Measurements from ENCODE around the gene RAB4A. TPM values are rescaled to one million over a fixed set of nuclear protein-coding genes. Genes with fewer than 3 reads are reported as not detected.

RAB4A gene
- total and polyA plus RNA-seq, 9 of the 15 experiments (the other 6 are each of a cell fraction or from before 2014, with no cell fraction given) = 8.3 to 61.0 (median 26.7) TPM

DNA sequence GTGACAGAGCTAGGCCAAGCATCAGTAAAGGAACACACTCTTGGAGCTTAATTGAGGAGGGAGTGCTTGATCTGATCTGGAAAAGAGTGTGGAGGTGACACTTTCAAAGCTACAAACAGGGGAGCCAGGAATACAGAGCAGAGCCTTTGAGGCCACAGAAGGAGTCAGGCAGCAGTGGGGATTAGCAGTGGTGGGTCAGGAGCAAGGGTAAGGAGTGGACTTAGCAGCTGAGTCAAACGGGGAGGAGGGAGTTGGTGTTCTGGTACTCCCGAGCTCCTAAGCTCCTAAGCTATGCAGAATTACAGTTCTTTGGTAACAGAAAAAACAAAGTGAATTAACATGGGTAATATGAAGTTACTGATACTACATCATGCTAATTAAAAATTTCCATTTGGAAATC is 14.5 kb downstream of the RAB4A start (continued):
- TF ChIP-seq, protein P1, sequence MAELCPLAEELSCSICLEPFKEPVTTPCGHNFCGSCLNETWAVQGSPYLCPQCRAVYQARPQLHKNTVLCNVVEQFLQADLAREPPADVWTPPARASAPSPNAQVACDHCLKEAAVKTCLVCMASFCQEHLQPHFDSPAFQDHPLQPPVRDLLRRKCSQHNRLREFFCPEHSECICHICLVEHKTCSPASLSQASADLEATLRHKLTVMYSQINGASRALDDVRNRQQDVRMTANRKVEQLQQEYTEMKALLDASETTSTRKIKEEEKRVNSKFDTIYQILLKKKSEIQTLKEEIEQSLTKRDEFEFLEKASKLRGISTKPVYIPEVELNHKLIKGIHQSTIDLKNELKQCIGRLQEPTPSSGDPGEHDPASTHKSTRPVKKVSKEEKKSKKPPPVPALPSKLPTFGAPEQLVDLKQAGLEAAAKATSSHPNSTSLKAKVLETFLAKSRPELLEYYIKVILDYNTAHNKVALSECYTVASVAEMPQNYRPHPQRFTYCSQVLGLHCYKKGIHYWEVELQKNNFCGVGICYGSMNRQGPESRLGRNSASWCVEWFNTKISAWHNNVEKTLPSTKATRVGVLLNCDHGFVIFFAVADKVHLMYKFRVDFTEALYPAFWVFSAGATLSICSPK (IDR thresholded peaks at IDR 0.05; ENCODE audit: borderline replicate concordance) = no peak

- Histone ChIP-seq H3K9ac (ENCODE audit: insufficient read depth in 1 of 2, low read depth in 2 of 2, low read length in 2 of 2) (no peak overlapping the region), H2AFZ (ENCODE audit: low read depth, low read length) (no peak overlapping the region), H3K9me3 (replicated peaks; ENCODE audit: control insufficient read depth, insufficient read depth, low read depth, low read length) (no peaks in the 10 kb centered on the region), H3K79me2 (ENCODE audit: control insufficient read depth, insufficient read depth, low read length) (peaks cover 48% of the 10 kb centered on the region), H4K20me1 (replicated peaks; ENCODE audit: control insufficient read depth, insufficient read depth, low read length) (no peaks in the 10 kb centered on the region), H3K36me3 (ENCODE audit: control insufficient read depth, insufficient read depth, low read length) (peaks cover 25% of the 10 kb centered on the region), H3K4me2 (ENCODE audit: insufficient read depth, low read length) (no peak overlapping the region), H3K4me3 (no peak overlapping the region), H3K4me1 (replicated peaks in 1 of 2; ENCODE audit: control insufficient read depth in 2 of 2, insufficient read depth in 2 of 2, low read length in 2 of 2) (peaks cover 0 to 3% of the 10 kb centered on the region in 2 experiments; a peak in 1 of 5 replicates), H3K9me1 (ENCODE audit: control insufficient read depth, insufficient read depth, low read length) (no peaks in the 10 kb centered on the region), H3K27ac (ENCODE audit: extremely low read depth, low read depth, low read length) (no peak overlapping the region), H3K27me3 (ENCODE audit: control insufficient read depth in 2 of 2, insufficient read depth in 2 of 2, low read length in 2 of 2) (no peaks in the 10 kb centered on the region)
- TF ChIP-seq MAFF (IDR thresholded peaks at IDR 0.05; ENCODE audit: low read length) (peak; percentile 30; the same call in 1 of the 2 replicates), C11orf30 (IDR thresholded peaks at IDR 0.05; ENCODE audit: low read depth) (peak; percentile 53), STAT5A (IDR thresholded peaks at IDR 0.05; ENCODE audit: borderline replicate concordance, low read length) (no peak), MAFK (IDR thresholded peaks at IDR 0.05; ENCODE audit: low read length) (peak; percentile 8; the same call in 1 of the 2 replicates), CC2D1A (IDR thresholded peaks at IDR 0.05) (no peak), MAFG (tag; conservative IDR thresholded peaks at IDR 0.05) (peak; percentile 53), MCM2 (IDR thresholded peaks at IDR 0.05; ENCODE audit: low read depth) (no peak), ZNF316 (IDR thresholded peaks at IDR 0.05) (peak; percentile 67)
- CTCF ChIA-PET (ENCODE audit: low intra/inter-chr PET ratio) = no interaction called here
- FAIRE-seq = no peak
- intact Hi-C loops (cut with micrococcal nuclease) (no loop called here), in situ Hi-C loops (cut with MboI) (no loop called here)
- no peak for DNase-seq (ENCODE audit: extremely low read depth in 1 of 4, low spot score in 3 of 4)
- no TSS peak for BruUV-seq (replicated peaks)
- POLR2A ChIA-PET = interaction anchor here (1.1 to 1.2 kb wide), 2 partner anchors 8 kb away, joined by 6 to 7 read pairs; no protein-coding TSS in a partner anchor
- ATAC-seq = no peak
- 75% methylated on average over 2 of the region's 2 CpGs for WGBS (ENCODE audit: insufficient coverage, low coverage, missing lambda C conversion rate)
These were observed 15.3 kb downstream of the RAB4A start for GRCh38 chr1:229286099-229286766.
